ENCODE data around the gene STK16. TPM values are rescaled to one million over a fixed set of nuclear protein-coding genes. Genes with fewer than 3 reads are reported as not detected.

Gene STK16
- total RNA-seq, 1 donor from 2014 or later = 19.9 TPM

DNA sequence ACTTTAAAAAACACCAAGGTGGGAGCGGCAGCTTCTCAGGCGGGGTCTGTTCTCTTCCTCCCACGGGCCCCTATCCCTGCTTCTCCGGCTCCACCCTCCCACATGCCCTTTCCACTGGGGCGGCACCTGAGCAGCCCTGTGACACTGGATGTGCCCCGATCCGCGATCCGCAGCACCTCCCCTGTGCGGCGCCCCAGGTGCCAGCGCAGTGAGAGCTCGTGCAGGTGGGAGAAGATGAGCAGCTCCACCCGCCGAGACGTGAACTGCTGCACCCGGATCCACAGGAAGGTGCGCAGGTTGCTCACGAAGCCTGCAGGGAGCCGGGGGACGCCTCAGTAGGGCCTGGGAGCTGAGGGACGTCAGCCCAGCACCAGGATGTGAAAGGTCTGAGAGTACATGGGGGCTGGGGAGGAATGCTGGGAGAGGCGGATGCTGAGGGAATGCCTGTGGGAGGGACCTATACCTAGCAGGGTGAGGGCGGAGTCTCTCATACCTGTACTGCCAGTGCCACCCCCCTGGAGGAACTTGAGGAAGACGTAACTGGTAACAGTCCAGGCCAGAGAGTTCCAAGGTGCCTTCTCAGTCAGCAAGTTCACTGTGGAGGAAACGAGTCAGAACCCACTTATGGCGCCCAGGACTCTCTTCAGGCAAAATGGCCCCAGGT is 29.3 kb upstream of the STK16 start:
- Mint-ChIP-seq H3K27ac (no peak overlapping the region), H3K4me3 (no peak overlapping the region), H3K4me1 (peaks cover 19% of the 10 kb centered on the region), H3K9me3 (no peaks in the 10 kb centered on the region), H3K36me3 (peaks cover 16% of the 10 kb centered on the region), H3K27me3 (ENCODE audit: insufficient read depth, low read depth) (peaks cover 16% of the 10 kb centered on the region)
- H3K4me2 ChIP-seq = no peak overlapping the region
- H3K9me3 ChIP-seq (ENCODE audit: low read depth) = no peaks in the 10 kb centered on the region
- no peaks in the 10 kb centered on the region for H3K27me3 ChIP-seq
- peaks cover 4% of the 10 kb centered on the region for H3K4me1 ChIP-seq
- H3F3A ChIP-seq (ENCODE audit: low read depth) = peaks cover 27% of the 10 kb centered on the region
- H3K4me3 ChIP-seq = no peak overlapping the region
- H3K36me3 ChIP-seq = no peaks in the 10 kb centered on the region
- no peak for DNase-seq (ENCODE audit: low spot score)
- H4K20me1 ChIP-seq (ENCODE audit: low read depth) = peaks cover 10% of the 10 kb centered on the region
- no peak overlapping the region for H3K27ac ChIP-seq
- no peak overlapping the region for H3K9ac ChIP-seq
- TF ChIP-seq EZH2phosphoT487 (IDR thresholded peaks at IDR 0.05) (no peak), EZH2 (IDR thresholded peaks at IDR 0.05) (no peak)
- TF ChIP-seq, protein P1, sequence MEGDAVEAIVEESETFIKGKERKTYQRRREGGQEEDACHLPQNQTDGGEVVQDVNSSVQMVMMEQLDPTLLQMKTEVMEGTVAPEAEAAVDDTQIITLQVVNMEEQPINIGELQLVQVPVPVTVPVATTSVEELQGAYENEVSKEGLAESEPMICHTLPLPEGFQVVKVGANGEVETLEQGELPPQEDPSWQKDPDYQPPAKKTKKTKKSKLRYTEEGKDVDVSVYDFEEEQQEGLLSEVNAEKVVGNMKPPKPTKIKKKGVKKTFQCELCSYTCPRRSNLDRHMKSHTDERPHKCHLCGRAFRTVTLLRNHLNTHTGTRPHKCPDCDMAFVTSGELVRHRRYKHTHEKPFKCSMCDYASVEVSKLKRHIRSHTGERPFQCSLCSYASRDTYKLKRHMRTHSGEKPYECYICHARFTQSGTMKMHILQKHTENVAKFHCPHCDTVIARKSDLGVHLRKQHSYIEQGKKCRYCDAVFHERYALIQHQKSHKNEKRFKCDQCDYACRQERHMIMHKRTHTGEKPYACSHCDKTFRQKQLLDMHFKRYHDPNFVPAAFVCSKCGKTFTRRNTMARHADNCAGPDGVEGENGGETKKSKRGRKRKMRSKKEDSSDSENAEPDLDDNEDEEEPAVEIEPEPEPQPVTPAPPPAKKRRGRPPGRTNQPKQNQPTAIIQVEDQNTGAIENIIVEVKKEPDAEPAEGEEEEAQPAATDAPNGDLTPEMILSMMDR (IDR thresholded peaks at IDR 0.05) = no peak
- no peaks in the 10 kb centered on the region for H3K79me2 ChIP-seq (ENCODE audit: low read depth)
- H2AFZ ChIP-seq (replicated peaks) = no peak overlapping the region

GRCh38 chr2:219216535-219216915 is 28.8 kb upstream of the STK16 start:
- no peak overlapping the region for H3K27ac Mint-ChIP-seq
- Histone ChIP-seq H3K4me1 (peaks cover 4% of the 10 kb centered on the region), H3K36me3 (no peaks in the 10 kb centered on the region), H3K9me3 (ENCODE audit: low read depth) (no peaks in the 10 kb centered on the region), H3F3A (ENCODE audit: low read depth) (peaks cover 27% of the 10 kb centered on the region), H3K9ac (no peak overlapping the region), H3K4me2 (no peak overlapping the region), H2AFZ (replicated peaks) (no peak overlapping the region), H3K27ac (no peak overlapping the region), H3K27me3 (no peaks in the 10 kb centered on the region), H4K20me1 (ENCODE audit: low read depth) (peaks cover 10% of the 10 kb centered on the region), H3K79me2 (ENCODE audit: low read depth) (no peaks in the 10 kb centered on the region), H3K4me3 (no peak overlapping the region)
- H3K27me3 Mint-ChIP-seq (ENCODE audit: insufficient read depth, low read depth) = peaks cover 16% of the 10 kb centered on the region
- no peaks in the 10 kb centered on the region for H3K9me3 Mint-ChIP-seq
- peaks cover 20% of the 10 kb centered on the region for H3K36me3 Mint-ChIP-seq
- no peak for DNase-seq (ENCODE audit: low spot score)
- peak overlapping the region; percentile 75 for H3K4me3 Mint-ChIP-seq
- H3K4me1 Mint-ChIP-seq = peaks cover 19% of the 10 kb centered on the region
- TF ChIP-seq EZH2 (IDR thresholded peaks at IDR 0.05) (no peak), EZH2phosphoT487 (IDR thresholded peaks at IDR 0.05) (no peak)
- TF ChIP-seq, protein P1 (IDR thresholded peaks at IDR 0.05) = no peak

- Histone ChIP-seq H3K9ac (no peak overlapping the region), H3K36me3 (no peaks in the 10 kb centered on the region), H3F3A (ENCODE audit: low read depth) (peaks cover 27% of the 10 kb centered on the region), H3K4me1 (peaks cover 4% of the 10 kb centered on the region), H3K4me3 (peak overlapping the region; percentile 47), H3K9me3 (ENCODE audit: low read depth) (no peaks in the 10 kb centered on the region), H3K79me2 (ENCODE audit: low read depth) (no peaks in the 10 kb centered on the region), H2AFZ (replicated peaks) (peak overlapping the region; percentile 30), H3K4me2 (peak overlapping the region; percentile 79), H3K27me3 (no peaks in the 10 kb centered on the region), H3K27ac (no peak overlapping the region), H4K20me1 (ENCODE audit: low read depth) (peaks cover 10% of the 10 kb centered on the region)
- peak; percentile 86 for DNase-seq (ENCODE audit: low spot score)
- Mint-ChIP-seq H3K27me3 (ENCODE audit: insufficient read depth, low read depth) (peaks cover 14% of the 10 kb centered on the region), H3K4me1 (peaks cover 19% of the 10 kb centered on the region), H3K9me3 (no peaks in the 10 kb centered on the region), H3K4me3 (peak overlapping the region; percentile 90), H3K27ac (no peak overlapping the region), H3K36me3 (peaks cover 21% of the 10 kb centered on the region)
- TF ChIP-seq EZH2 (IDR thresholded peaks at IDR 0.05) (no peak), EZH2phosphoT487 (IDR thresholded peaks at IDR 0.05) (no peak)
- TF ChIP-seq, protein P1 (IDR thresholded peaks at IDR 0.05) = no peak
These were observed 27.0 kb upstream of the STK16 start for GRCh38 chr2:219218217-219218731.
